Measurements from ENCODE around the gene HP1BP3.

The HP1BP3 gene

GRCh38 chr1:20760322-20760721 lies 26.8 kb downstream of the HP1BP3 start:
- Histone ChIP-seq H3K27ac (replicated peaks) (no peak overlapping the region), H3K27me3 (ENCODE audit: insufficient read depth, poor library complexity, severe bottlenecking) (no peaks in the 10 kb centered on the region), H3K4me3 (replicated peaks; ENCODE audit: insufficient read depth, low read length) (no peak overlapping the region)
- TF ChIP-seq GABPA (IDR thresholded peaks at IDR 0.05; ENCODE audit: low read depth) (no peak), POLR2AphosphoS5 (IDR thresholded peaks at IDR 0.05; ENCODE audit: low read depth) (no peak)
- TF ChIP-seq, protein P1, sequence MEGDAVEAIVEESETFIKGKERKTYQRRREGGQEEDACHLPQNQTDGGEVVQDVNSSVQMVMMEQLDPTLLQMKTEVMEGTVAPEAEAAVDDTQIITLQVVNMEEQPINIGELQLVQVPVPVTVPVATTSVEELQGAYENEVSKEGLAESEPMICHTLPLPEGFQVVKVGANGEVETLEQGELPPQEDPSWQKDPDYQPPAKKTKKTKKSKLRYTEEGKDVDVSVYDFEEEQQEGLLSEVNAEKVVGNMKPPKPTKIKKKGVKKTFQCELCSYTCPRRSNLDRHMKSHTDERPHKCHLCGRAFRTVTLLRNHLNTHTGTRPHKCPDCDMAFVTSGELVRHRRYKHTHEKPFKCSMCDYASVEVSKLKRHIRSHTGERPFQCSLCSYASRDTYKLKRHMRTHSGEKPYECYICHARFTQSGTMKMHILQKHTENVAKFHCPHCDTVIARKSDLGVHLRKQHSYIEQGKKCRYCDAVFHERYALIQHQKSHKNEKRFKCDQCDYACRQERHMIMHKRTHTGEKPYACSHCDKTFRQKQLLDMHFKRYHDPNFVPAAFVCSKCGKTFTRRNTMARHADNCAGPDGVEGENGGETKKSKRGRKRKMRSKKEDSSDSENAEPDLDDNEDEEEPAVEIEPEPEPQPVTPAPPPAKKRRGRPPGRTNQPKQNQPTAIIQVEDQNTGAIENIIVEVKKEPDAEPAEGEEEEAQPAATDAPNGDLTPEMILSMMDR (IDR thresholded peaks at IDR 0.05; ENCODE audit: insufficient read depth, low read length): no peak
- TF ChIP-seq, protein P2, sequence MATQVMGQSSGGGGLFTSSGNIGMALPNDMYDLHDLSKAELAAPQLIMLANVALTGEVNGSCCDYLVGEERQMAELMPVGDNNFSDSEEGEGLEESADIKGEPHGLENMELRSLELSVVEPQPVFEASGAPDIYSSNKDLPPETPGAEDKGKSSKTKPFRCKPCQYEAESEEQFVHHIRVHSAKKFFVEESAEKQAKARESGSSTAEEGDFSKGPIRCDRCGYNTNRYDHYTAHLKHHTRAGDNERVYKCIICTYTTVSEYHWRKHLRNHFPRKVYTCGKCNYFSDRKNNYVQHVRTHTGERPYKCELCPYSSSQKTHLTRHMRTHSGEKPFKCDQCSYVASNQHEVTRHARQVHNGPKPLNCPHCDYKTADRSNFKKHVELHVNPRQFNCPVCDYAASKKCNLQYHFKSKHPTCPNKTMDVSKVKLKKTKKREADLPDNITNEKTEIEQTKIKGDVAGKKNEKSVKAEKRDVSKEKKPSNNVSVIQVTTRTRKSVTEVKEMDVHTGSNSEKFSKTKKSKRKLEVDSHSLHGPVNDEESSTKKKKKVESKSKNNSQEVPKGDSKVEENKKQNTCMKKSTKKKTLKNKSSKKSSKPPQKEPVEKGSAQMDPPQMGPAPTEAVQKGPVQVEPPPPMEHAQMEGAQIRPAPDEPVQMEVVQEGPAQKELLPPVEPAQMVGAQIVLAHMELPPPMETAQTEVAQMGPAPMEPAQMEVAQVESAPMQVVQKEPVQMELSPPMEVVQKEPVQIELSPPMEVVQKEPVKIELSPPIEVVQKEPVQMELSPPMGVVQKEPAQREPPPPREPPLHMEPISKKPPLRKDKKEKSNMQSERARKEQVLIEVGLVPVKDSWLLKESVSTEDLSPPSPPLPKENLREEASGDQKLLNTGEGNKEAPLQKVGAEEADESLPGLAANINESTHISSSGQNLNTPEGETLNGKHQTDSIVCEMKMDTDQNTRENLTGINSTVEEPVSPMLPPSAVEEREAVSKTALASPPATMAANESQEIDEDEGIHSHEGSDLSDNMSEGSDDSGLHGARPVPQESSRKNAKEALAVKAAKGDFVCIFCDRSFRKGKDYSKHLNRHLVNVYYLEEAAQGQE (IDR thresholded peaks at IDR 0.05; ENCODE audit: insufficient replicate concordance, low read depth): no peak
- DNase-seq (ENCODE audit: low read depth in 1 of 2, low spot score in 1 of 2): no peak

GRCh38 chr1:20753589-20753988 lies 33.5 kb downstream of the HP1BP3 start:
- TF ChIP-seq, protein P1 (IDR thresholded peaks at IDR 0.05; ENCODE audit: insufficient read depth, low read length): no peak
- TF ChIP-seq, protein P2 (IDR thresholded peaks at IDR 0.05; ENCODE audit: insufficient replicate concordance, low read depth): no peak
- no peak for TF ChIP-seq GABPA (IDR thresholded peaks at IDR 0.05; ENCODE audit: low read depth)
- no peak for TF ChIP-seq SPI1 (IDR thresholded peaks at IDR 0.05; ENCODE audit: borderline replicate concordance, low read depth)
- TF ChIP-seq POLR2AphosphoS5 (IDR thresholded peaks at IDR 0.05; ENCODE audit: low read depth): no peak
- H3K27ac ChIP-seq (replicated peaks): no peak overlapping the region
- no peaks in the 10 kb centered on the region for H3K27me3 ChIP-seq (ENCODE audit: insufficient read depth, poor library complexity, severe bottlenecking)
- DNase-seq (ENCODE audit: low read depth in 1 of 2, low spot score in 1 of 2): no peak
- no peak overlapping the region for H3K4me3 ChIP-seq (replicated peaks; ENCODE audit: insufficient read depth, low read length)

DNA sequence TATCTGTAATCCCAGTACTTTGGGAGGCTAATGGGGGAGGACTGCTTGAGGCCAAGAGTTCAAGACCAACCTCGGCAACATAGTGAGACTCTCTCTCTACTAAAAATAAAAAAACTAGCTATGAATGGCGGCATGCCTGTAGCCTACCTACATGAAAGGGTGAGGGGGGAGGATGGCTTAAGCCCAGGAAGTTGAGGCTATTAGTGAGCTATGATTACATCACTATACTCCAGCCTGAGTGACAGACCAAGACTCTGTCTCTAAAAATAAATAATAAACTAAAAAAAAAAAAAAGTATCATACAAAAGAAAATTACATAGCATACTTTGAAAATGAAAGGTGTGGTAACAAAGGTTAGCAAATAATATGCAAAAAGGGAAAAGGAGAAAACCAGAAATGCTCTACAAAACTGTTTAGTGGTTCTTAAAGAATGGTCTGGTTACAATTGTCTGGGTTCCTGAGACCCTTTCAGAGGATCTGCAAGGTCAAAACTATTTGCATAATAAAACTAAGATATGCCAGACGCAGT lies 35.6 kb downstream of the HP1BP3 start:
- no peak for DNase-seq (ENCODE audit: low read depth in 1 of 2, low spot score in 1 of 2)
- no peaks in the 10 kb centered on the region for H3K27me3 ChIP-seq (ENCODE audit: insufficient read depth, poor library complexity, severe bottlenecking)
- TF ChIP-seq SPI1 (IDR thresholded peaks at IDR 0.05; ENCODE audit: borderline replicate concordance, low read depth) (no peak), POLR2AphosphoS5 (IDR thresholded peaks at IDR 0.05; ENCODE audit: low read depth) (no peak), GABPA (IDR thresholded peaks at IDR 0.05; ENCODE audit: low read depth) (no peak)
- TF ChIP-seq, protein P1 (IDR thresholded peaks at IDR 0.05; ENCODE audit: insufficient read depth, low read length): no peak
- TF ChIP-seq, protein P2 (IDR thresholded peaks at IDR 0.05; ENCODE audit: insufficient replicate concordance, low read depth): no peak
- H3K4me3 ChIP-seq (replicated peaks; ENCODE audit: insufficient read depth, low read length): no peak overlapping the region
- H3K27ac ChIP-seq (replicated peaks): no peak overlapping the region

Data from HL-60 (cell line).